ENCODE results near the gene MAD1L1.

Gene MAD1L1

DNA sequence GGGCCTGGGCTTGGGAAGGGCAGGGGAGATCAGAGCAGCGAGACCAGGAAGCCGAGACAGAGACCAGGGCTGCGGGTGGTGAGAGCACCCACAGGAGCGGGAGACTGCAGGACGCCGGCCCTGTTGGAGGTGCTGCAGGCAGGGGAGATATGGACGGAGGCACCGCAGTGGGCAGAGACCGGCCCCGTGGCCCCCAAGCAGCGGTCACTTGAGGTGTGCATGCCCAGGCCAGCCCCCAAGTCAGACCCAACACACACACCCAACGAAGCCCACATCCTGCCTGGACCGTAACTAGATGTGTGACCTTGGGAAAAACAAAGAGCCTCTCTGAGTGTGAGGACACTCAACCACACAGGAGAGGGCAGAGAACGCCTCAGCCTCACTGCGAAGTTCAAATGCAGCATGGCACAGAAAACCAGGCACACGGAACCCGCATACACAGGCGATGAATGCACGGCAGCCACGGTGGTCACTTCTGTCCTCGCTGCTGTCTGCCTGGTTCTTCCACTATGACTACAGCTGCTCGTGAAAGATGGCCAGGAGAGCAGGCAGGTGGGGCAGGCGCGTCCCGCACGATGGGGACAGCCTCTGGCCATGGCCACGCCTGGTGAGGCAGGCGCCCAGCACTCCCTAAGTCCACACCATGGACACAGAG is 214.7 kb downstream of the MAD1L1 start:
- no peak overlapping the region for H2AFZ ChIP-seq (ENCODE audit: low read depth, low read length)
- no peak for ATAC-seq (ENCODE audit: insufficient read depth, low read depth)
- no peak overlapping the region for H3K27ac ChIP-seq (ENCODE audit: low read length)
- TF ChIP-seq CTCF (IDR thresholded peaks at IDR 0.05; ENCODE audit: borderline replicate concordance, extremely low read depth, low read length, poor library complexity, severe bottlenecking), result no peak
- TF ChIP-seq EZH2 (IDR thresholded peaks at IDR 0.05; ENCODE audit: borderline replicate concordance, low read depth, low read length, severe bottlenecking), result no peak
- H3K9me3 ChIP-seq (ENCODE audit: insufficient read depth, low read length, severe bottlenecking), result no peaks in the 10 kb centered on the region
- H3K79me2 ChIP-seq (ENCODE audit: insufficient read depth, low read length), result peaks cover 7% of the 10 kb centered on the region
- H3K9ac ChIP-seq (ENCODE audit: low read depth, low read length), result no peak overlapping the region
- no peak overlapping the region for H3K4me3 ChIP-seq (ENCODE audit: low read depth in 1 of 2, low read length in 2 of 2)
- no peaks in the 10 kb centered on the region for H3K4me1 ChIP-seq (ENCODE audit: insufficient read depth, low read length)
- no peak overlapping the region for H3K4me2 ChIP-seq (ENCODE audit: insufficient read depth, low read length)
- H4K20me1 ChIP-seq (ENCODE audit: insufficient read depth, low read length), result peaks cover 40% of the 10 kb centered on the region
- H3K36me3 ChIP-seq (ENCODE audit: insufficient read depth, low read length), result peaks cover 33% of the 10 kb centered on the region
- no peak for DNase-seq
- no peaks in the 10 kb centered on the region for H3K27me3 ChIP-seq (ENCODE audit: insufficient read depth, low read length, poor library complexity)

GRCh38 chr7:2017481-2017891 is 215.3 kb downstream of the MAD1L1 start:
- H3K27ac ChIP-seq (ENCODE audit: low read length), result no peak overlapping the region; the same call in 1 of the 2 replicates
- H3K9ac ChIP-seq (ENCODE audit: low read depth, low read length), result no peak overlapping the region
- 0 out of 2 replicates have a peak, but pooled peaks cover 3% of the 10 kb centered on the region for H3K79me2 ChIP-seq (ENCODE audit: insufficient read depth, low read length)
- peaks cover 40% of the 10 kb centered on the region for H4K20me1 ChIP-seq (ENCODE audit: insufficient read depth, low read length)
- no peak overlapping the region for H3K4me3 ChIP-seq (ENCODE audit: low read depth in 1 of 2, low read length in 2 of 2)
- H3K4me1 ChIP-seq (ENCODE audit: insufficient read depth, low read length), result no peaks in the 10 kb centered on the region
- H3K36me3 ChIP-seq (ENCODE audit: insufficient read depth, low read length), result peaks cover 38% of the 10 kb centered on the region
- no peaks in the 10 kb centered on the region for H3K9me3 ChIP-seq (ENCODE audit: insufficient read depth, low read length, severe bottlenecking)
- TF ChIP-seq EZH2 (IDR thresholded peaks at IDR 0.05; ENCODE audit: borderline replicate concordance, low read depth, low read length, severe bottlenecking), result no peak
- TF ChIP-seq CTCF (IDR thresholded peaks at IDR 0.05; ENCODE audit: borderline replicate concordance, extremely low read depth, low read length, poor library complexity, severe bottlenecking), result no peak
- H3K27me3 ChIP-seq (ENCODE audit: insufficient read depth, low read length, poor library complexity), result no peaks in the 10 kb centered on the region
- no peak overlapping the region for H3K4me2 ChIP-seq (ENCODE audit: insufficient read depth, low read length)
- no peak overlapping the region for H2AFZ ChIP-seq (ENCODE audit: low read depth, low read length)
- DNase-seq (no peak), ATAC-seq (ENCODE audit: insufficient read depth, low read depth) (no peak)

DNA sequence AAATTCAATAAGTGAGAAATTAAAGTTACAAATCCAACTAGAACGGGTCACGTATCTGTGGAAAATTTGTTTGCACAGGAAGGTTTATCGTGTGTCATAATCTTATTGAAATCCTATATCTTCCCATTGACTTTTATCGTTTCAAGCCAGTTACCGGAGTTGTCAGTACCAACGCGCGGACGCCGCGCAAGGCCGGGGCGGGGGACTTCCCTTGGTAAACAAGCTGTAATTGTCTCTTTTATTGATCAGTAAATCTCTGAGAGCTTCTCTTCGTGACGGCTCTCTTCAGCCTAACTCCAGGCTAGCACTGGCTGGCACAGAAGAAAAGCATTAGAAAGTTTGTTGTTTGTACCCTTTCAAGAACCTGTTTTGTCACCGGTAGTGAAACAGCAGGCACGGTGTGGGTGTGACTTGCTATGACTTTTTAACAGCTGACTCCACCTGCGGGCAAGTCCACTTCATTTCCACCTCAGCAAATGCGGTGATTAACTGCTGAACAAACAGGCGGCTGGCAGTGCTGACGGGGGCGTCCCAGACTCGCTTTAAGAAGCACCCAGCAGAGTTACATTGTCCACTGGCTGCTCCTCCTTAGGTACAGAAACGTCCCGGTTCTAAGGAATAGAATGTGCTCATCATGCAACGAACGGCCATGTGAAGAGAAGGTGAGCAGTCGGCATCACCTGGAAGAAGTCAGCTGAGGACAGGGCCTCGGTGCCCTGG is 215.8 kb downstream of the MAD1L1 start:
- no peak overlapping the region for H3K4me2 ChIP-seq (ENCODE audit: insufficient read depth, low read length)
- no peak overlapping the region for H3K4me3 ChIP-seq (ENCODE audit: low read depth in 1 of 2, low read length in 2 of 2)
- H3K36me3 ChIP-seq (ENCODE audit: insufficient read depth, low read length), result peaks cover 44% of the 10 kb centered on the region
- no peak overlapping the region for H3K9ac ChIP-seq (ENCODE audit: low read depth, low read length)
- H3K27ac ChIP-seq (ENCODE audit: low read length), result no peak overlapping the region; the same call in 1 of the 2 replicates
- H3K79me2 ChIP-seq (ENCODE audit: insufficient read depth, low read length), result 0 out of 2 replicates have a peak, but pooled peaks cover 3% of the 10 kb centered on the region
- TF ChIP-seq CTCF (IDR thresholded peaks at IDR 0.05; ENCODE audit: borderline replicate concordance, extremely low read depth, low read length, poor library complexity, severe bottlenecking) (no peak), EZH2 (IDR thresholded peaks at IDR 0.05; ENCODE audit: borderline replicate concordance, low read depth, low read length, severe bottlenecking) (no peak)
- no peak for DNase-seq
- H4K20me1 ChIP-seq (ENCODE audit: insufficient read depth, low read length), result peaks cover 43% of the 10 kb centered on the region
- no peaks in the 10 kb centered on the region for H3K27me3 ChIP-seq (ENCODE audit: insufficient read depth, low read length, poor library complexity)
- no peaks in the 10 kb centered on the region for H3K9me3 ChIP-seq (ENCODE audit: insufficient read depth, low read length, severe bottlenecking)
- no peak for ATAC-seq (ENCODE audit: insufficient read depth, low read depth)
- no peak overlapping the region for H2AFZ ChIP-seq (ENCODE audit: low read depth, low read length)
- no peaks in the 10 kb centered on the region for H3K4me1 ChIP-seq (ENCODE audit: insufficient read depth, low read length)

Data from DND-41 (cell line).